Pancreas (tissue), 10 donors: ENCODE data around the gene CDH24. TPM values are rescaled to one million over a fixed set of nuclear protein-coding genes. Genes with fewer than 3 reads are reported as not detected.
"Not testable (repeated sequence)": the region's sequence is repeated elsewhere in the genome, so short reads cannot be mapped to it uniquely, and the experiment has no call there.

Experiments
- ATAC-seq, 4 donors: fragments of 200-7000 bp; cut with Tn5 transposase; one replicate each; pipeline versions ENCODE4 v1.8.0 to v1.9.1; 2020; ENCODE audit warnings: mild to moderate bottlenecking in 4 of 4, moderate library complexity in 4 of 4
- DNase-seq, 6 donors: peaks; one replicate each; pipeline ENCODE4 v3.0.0-alpha.2; 2020
- FAIRE-seq: peaks from 2 replicates; lab custom pipeline; 2012; peaks lifted over from hg19 to GRCh38; lab: Jason Lieb, UNC
- H3K27ac ChIP-seq, 4 donors: fragments of 200-600 bp; sonication (generic); 1 replicate in 3 of 4; 2 replicates in 1 of 4; pipeline versions ENCODE4 v1.5.0 to v1.8.0; 2020
- H3K27me3 ChIP-seq, 4 donors: fragments of 200-600 bp; one replicate each; pipeline ENCODE4 v1.8.0; 2021
- H3K36me3 ChIP-seq, 3 donors: fragments of 200-600 bp; sonication (generic) in 1 of 3; one replicate each; pipeline versions ENCODE4 v1.5.0 to v1.8.0; 2020 to 2021
- H3K4me1 ChIP-seq, 3 donors: fragments of 200-600 bp; one replicate each; pipeline ENCODE4 v1.8.0; 2021
- H3K4me3 ChIP-seq, 4 donors: fragments of 200-600 bp; sonication (generic) in 2 of 4; one replicate each; pipeline versions ENCODE4 v1.5.0 to v1.8.0; 2020 to 2021
- H3K9me3 ChIP-seq, 4 donors: fragments of 200-600 bp; one replicate each; pipeline ENCODE4 v1.8.0; 2021
- CTCF ChIP-seq, 4 donors: fragments of 200-600 bp; sonication (generic) in 3 of 4; IDR thresholded peaks; one replicate each; pipeline versions ENCODE4 v1.5.0 to v1.8.0; 2021; ENCODE audit warnings: antibody characterized with exemption in 4 of 4
- WGBS, 2 donors: extraction: QIAGEN DNeasy Blood & Tissue Kit; methylation state at CpG; one replicate each; pipeline ENCODE4 v1.1.7; 2013; 5-methylcytosine and 5-hydroxymethylcytosine counted together
- intact Hi-C, 3 donors: fragments of 100-400 bp; cut with DNase I; formaldehyde crosslinking; loops; one replicate each; pipeline versions ENCODE4 v1.11.1 to v1.14.2; 2022
- polyA plus RNA-seq, 2 donors: library from polyadenylated mRNA; stranded (reverse); fragments of 200-250 nt; gene quantifications; one replicate each; pipeline ENCODE4 v1.2.3, GENCODE V29; 2013
- total RNA-seq, 6 donors: library from RNA; stranded (reverse); fragmentation: NEBNext Ultra II Directional in 4 of 6; extraction: Animal tissue kit (Norgen Biotek cat#: 25700) in 4 of 6; gene quantifications; one replicate each; pipeline versions ENCODE4 v1.2.1 to v1.2.4, GENCODE V29; 2021 to 2023
- donor health status: healthy with polysubstance abuse.
- donor health status: DM: no; HTN: no; CAD: no; lungs with moderate emphysema.
- donor health status: DM: no; HTN: no; CAD: no.
- donor health status: control.
- donor health status: control.
- donor health status: Bipolar disorder and iron deficiency.
- donor health status: DM: yes; HTN: yes; CAD: no.
- donor health status: DM: no; HTN: no; CAD: no.
- donor health status: DM: no; HTN: no; CAD: no.
- donor health status: DM: yes; HTN: yes; CAD: no.

CDH24 gene
- total and polyA plus RNA-seq, 8 donors, result 0.91 to 11.8 (median 1.6) TPM

GRCh38 chr14:23006188-23006534 lies 51.2 kb downstream of the CDH24 start:
- DNase-seq, result no peak
- Histone ChIP-seq H3K36me3 (no peaks in the 10 kb centered on the region), H3K9me3 (no peaks in the 10 kb centered on the region), H3K27me3 (no peaks in the 10 kb centered on the region), H3K4me1 (peaks cover 4 to 17% (median 10%) of the 10 kb centered on the region in 3 donors), H3K4me3 (peak overlapping the region; percentile 52 to 73 (median 66)), H3K27ac (peak overlapping the region; percentile 88 to 97 (median 94))
- TF ChIP-seq CTCF (IDR thresholded peaks at IDR 0.05), result no peak
- intact Hi-C loops, result no loop called here
- 21 to 25% methylated on average over 5 of the region's 5 CpGs for WGBS, 2 donors
- ATAC-seq, result peak in 2 of 4 donors; percentile 0 to 3
- FAIRE-seq, result no peak

- Histone ChIP-seq H3K9me3 (no peaks in the 10 kb centered on the region), H3K4me1 (peaks cover 4 to 17% (median 10%) of the 10 kb centered on the region in 3 donors), H3K27ac (peak overlapping the region in 3 of 4 donors; percentile 94 to 97 (median 95)), H3K36me3 (no peaks in the 10 kb centered on the region), H3K27me3 (no peaks in the 10 kb centered on the region), H3K4me3 (peak overlapping the region in 1 of 4 donors; percentile 68)
- no peak for DNase-seq
- no peak for ATAC-seq
- intact Hi-C loops, result no loop called here
- no peak for TF ChIP-seq CTCF (IDR thresholded peaks at IDR 0.05)
- 65 to 69% methylated on average over 3 of the region's 3 CpGs for WGBS, 2 donors
- FAIRE-seq, result no peak
These were observed 51.7 kb downstream of the CDH24 start for GRCh38 chr14:23005451-23006187.

GRCh38 chr14:23004274-23004673 lies 53.0 kb downstream of the CDH24 start:
- H3K36me3 ChIP-seq, DNase-seq, FAIRE-seq, ATAC-seq, intact Hi-C loops, H3K27ac ChIP-seq, H3K27me3 ChIP-seq, H3K4me3 ChIP-seq, H3K9me3 ChIP-seq: not testable (repeated sequence)
- 95 to 97% methylated on average over 4 of the region's 4 CpGs for WGBS, 2 donors
- H3K4me1 ChIP-seq, result peaks cover 4 to 12% (median 10%) of the 10 kb centered on the region in 3 donors

GRCh38 chr14:23002592-23002991 lies 54.7 kb downstream of the CDH24 start:
- Histone ChIP-seq H3K4me3 (no peak overlapping the region), H3K4me1 (peaks cover 4 to 11% (median 10%) of the 10 kb centered on the region in 3 donors), H3K27ac (no peak overlapping the region), H3K9me3 (no peaks in the 10 kb centered on the region), H3K27me3 (no peaks in the 10 kb centered on the region), H3K36me3 (no peaks in the 10 kb centered on the region)
- FAIRE-seq (no peak), ATAC-seq (no peak), DNase-seq (no peak)
- 93 to 99% methylated on average over 3 of the region's 3 CpGs for WGBS, 2 donors
- TF ChIP-seq CTCF (IDR thresholded peaks at IDR 0.05), result no peak
- intact Hi-C loops, result no loop called here

- TF ChIP-seq CTCF (IDR thresholded peaks at IDR 0.05), result no peak
- no peaks in the 10 kb centered on the region for H3K36me3 ChIP-seq
- H3K27me3 ChIP-seq, result no peaks in the 10 kb centered on the region
- no peak overlapping the region for H3K4me3 ChIP-seq
- H3K27ac ChIP-seq, result no peak overlapping the region
- intact Hi-C loops, result no loop called here
- H3K9me3 ChIP-seq, result no peaks in the 10 kb centered on the region
- 95 to 96% methylated on average over 2 of the region's 2 CpGs for WGBS, 2 donors
- no peak for ATAC-seq
- no peak for FAIRE-seq
- H3K4me1 ChIP-seq, result peaks cover 0 to 5% (median 4%) of the 10 kb centered on the region in 3 donors
- DNase-seq, result no peak
These were observed 56.5 kb downstream of the CDH24 start for GRCh38 chr14:23000860-23001259.
